ENCODE results near the gene GSC. TPM values are rescaled to one million over a fixed set of nuclear protein-coding genes. Genes with fewer than 3 reads are reported as not detected.
"Not testable (repeated sequence)": the region's sequence is repeated elsewhere in the genome, so short reads cannot be mapped to it uniquely, and the experiment has no call there.

GSC gene
- polyA plus RNA-seq (2013, experiment 1 of 2), result 0.29 TPM
- 0.25 TPM for polyA plus RNA-seq (2013, experiment 2 of 2)

- Histone ChIP-seq H3K4me3 (ENCODE audit: extremely low read depth, insufficient read depth, low read length, poor library complexity, severe bottlenecking) (peak within 1 kb of the TSS; percentile 29), H3K27ac (ENCODE audit: low read depth, low read length, severe bottlenecking) (no peak within 1 kb of the TSS), H3K9me3 (ENCODE audit: control insufficient read depth, low read length) (no peaks in the 10 kb centered on the region), H3K36me3 (ENCODE audit: control insufficient read depth, insufficient read depth, low read length) (no peaks in the 10 kb centered on the region), H3K4me1 (ENCODE audit: control insufficient read depth, insufficient read depth, low read length, poor library complexity, severe bottlenecking) (peaks cover 10% of the 10 kb centered on the region)
- WGBS, 2 experiments (ENCODE audit: insufficient coverage in 2 of 2), result 0 to 1% methylated on average over 59 to 72 of the region's 96 CpGs
These were observed at the start of gene GSC for GRCh38 chr14:94769391-94770250. TSS of gene GSC (minus strand) at chr14:94770113. CDS start at chr14:94770015, 98 bp downstream.

DNA sequence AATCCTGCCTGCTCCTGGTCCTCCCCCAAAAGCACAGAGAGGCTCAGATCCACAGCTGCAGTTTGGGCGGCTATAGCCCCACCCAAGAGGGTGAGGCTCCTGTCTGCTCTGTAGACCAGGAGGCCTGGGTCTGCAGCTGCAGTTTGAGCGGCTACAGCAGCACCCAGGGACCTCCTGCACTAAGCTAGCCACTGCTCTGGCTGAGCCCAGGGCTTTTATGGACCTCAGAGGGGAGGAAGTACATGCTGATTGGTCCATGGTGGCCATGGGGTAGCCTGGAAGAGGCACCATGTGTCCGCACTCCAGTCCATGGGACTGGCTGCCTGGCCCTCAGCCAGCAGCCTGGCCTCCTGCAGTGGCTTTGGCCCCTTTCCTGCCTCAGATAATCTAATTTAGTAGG lies 49.6 kb upstream of the GSC start:
- WGBS, 2 experiments (ENCODE audit: insufficient coverage in 2 of 2), result 70 to 77% methylated on average over 3 of the region's 3 CpGs
- H3K27ac ChIP-seq (ENCODE audit: low read depth, low read length, severe bottlenecking), result no peak overlapping the region
- peaks cover 8% of the 10 kb centered on the region for H3K9me3 ChIP-seq (ENCODE audit: control insufficient read depth, low read length)
- no peaks in the 10 kb centered on the region for H3K36me3 ChIP-seq (ENCODE audit: control insufficient read depth, insufficient read depth, low read length)
- no peak overlapping the region for H3K4me3 ChIP-seq (ENCODE audit: extremely low read depth, insufficient read depth, low read length, poor library complexity, severe bottlenecking)
- H3K4me1 ChIP-seq (ENCODE audit: control insufficient read depth, insufficient read depth, low read length, poor library complexity, severe bottlenecking), result peaks cover 7% of the 10 kb centered on the region

- Histone ChIP-seq H3K9me3 (ENCODE audit: control insufficient read depth, low read length) (peaks cover 5% of the 10 kb centered on the region), H3K27ac (ENCODE audit: low read depth, low read length, severe bottlenecking) (no peak overlapping the region), H3K36me3 (ENCODE audit: control insufficient read depth, insufficient read depth, low read length) (no peaks in the 10 kb centered on the region), H3K4me1 (ENCODE audit: control insufficient read depth, insufficient read depth, low read length, poor library complexity, severe bottlenecking) (no peaks in the 10 kb centered on the region), H3K4me3 (ENCODE audit: extremely low read depth, insufficient read depth, low read length, poor library complexity, severe bottlenecking) (no peak overlapping the region)
- 56 to 60% methylated on average over 1 to 5 of the region's 6 CpGs for WGBS, 2 experiments (ENCODE audit: insufficient coverage in 2 of 2)
These were observed 46.2 kb upstream of the GSC start for GRCh38 chr14:94816113-94816512.

- Histone ChIP-seq H3K36me3 (ENCODE audit: control insufficient read depth, insufficient read depth, low read length) (no peaks in the 10 kb centered on the region), H3K4me1 (ENCODE audit: control insufficient read depth, insufficient read depth, low read length, poor library complexity, severe bottlenecking) (no peaks in the 10 kb centered on the region), H3K27ac (ENCODE audit: low read depth, low read length, severe bottlenecking) (no peak overlapping the region), H3K4me3 (ENCODE audit: extremely low read depth, insufficient read depth, low read length, poor library complexity, severe bottlenecking) (no peak overlapping the region), H3K9me3 (ENCODE audit: control insufficient read depth, low read length) (no peaks in the 10 kb centered on the region)
- 72 to 93% methylated on average over 3 to 5 of the region's 5 CpGs for WGBS, 2 experiments (ENCODE audit: insufficient coverage in 2 of 2)
These were observed 35.9 kb upstream of the GSC start for GRCh38 chr14:94805680-94806288.

DNA sequence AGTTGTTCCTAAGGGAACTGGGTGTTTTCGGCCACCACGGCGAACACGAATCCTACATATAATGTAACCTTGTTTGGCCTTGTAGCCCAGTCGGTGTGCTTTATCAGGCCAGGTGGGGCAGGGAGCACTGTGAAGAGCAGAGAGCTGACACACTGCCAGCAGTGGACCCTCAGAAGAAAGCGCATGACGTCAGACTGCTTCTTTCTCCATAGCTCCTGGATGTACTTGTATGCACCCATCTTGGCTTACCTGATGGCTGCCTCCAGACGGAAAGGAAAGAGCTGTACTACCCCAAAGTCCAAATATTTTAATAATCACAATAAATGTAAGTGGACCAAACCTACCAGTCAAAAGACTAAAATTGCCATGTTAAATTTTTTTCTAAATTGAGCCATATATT lies 31.3 kb upstream of the GSC start:
- no peaks in the 10 kb centered on the region for H3K36me3 ChIP-seq (ENCODE audit: control insufficient read depth, insufficient read depth, low read length)
- no peak overlapping the region for H3K27ac ChIP-seq (ENCODE audit: low read depth, low read length, severe bottlenecking)
- 92 to 96% methylated on average over 4 to 7 of the region's 8 CpGs for WGBS, 2 experiments (ENCODE audit: insufficient coverage in 2 of 2)
- no peak overlapping the region for H3K4me3 ChIP-seq (ENCODE audit: extremely low read depth, insufficient read depth, low read length, poor library complexity, severe bottlenecking)
- H3K9me3 ChIP-seq (ENCODE audit: control insufficient read depth, low read length), result no peaks in the 10 kb centered on the region
- no peaks in the 10 kb centered on the region for H3K4me1 ChIP-seq (ENCODE audit: control insufficient read depth, insufficient read depth, low read length, poor library complexity, severe bottlenecking)

DNA sequence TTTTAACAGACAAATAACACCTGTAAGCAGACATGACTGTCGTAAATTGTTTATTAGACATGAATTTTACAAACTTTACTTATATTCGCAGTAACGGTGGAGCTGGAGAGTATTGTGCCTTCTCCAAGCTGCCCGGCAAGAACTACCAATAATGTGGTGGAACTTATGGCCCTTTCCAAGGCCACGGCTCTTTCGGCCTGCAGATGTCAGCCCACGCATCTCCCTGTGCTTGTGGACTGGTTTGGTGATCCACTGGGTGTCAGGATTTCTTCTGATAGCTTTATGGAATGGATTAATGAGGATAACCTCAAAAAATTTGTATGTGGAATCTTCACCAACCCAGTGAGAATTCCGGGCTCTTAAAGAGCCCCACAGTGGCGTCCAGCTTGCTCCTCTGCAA lies 30.9 kb upstream of the GSC start:
- not testable (repeated sequence) for H3K4me1 ChIP-seq (ENCODE audit: control insufficient read depth, insufficient read depth, low read length, poor library complexity, severe bottlenecking); H3K36me3 ChIP-seq (ENCODE audit: control insufficient read depth, insufficient read depth, low read length); H3K27ac ChIP-seq (ENCODE audit: low read depth, low read length, severe bottlenecking); H3K9me3 ChIP-seq (ENCODE audit: control insufficient read depth, low read length); H3K4me3 ChIP-seq (ENCODE audit: extremely low read depth, insufficient read depth, low read length, poor library complexity, severe bottlenecking)
- WGBS, 2 experiments (ENCODE audit: insufficient coverage in 2 of 2), result 82 to 89% methylated on average over 4 to 5 of the region's 9 CpGs

- Histone ChIP-seq H3K36me3 (ENCODE audit: control insufficient read depth, insufficient read depth, low read length) (no peaks in the 10 kb centered on the region), H3K4me3 (ENCODE audit: extremely low read depth, insufficient read depth, low read length, poor library complexity, severe bottlenecking) (no peak overlapping the region)
- WGBS, 2 experiments (ENCODE audit: insufficient coverage in 2 of 2), result 80 to 96% methylated on average over 2 of the region's 2 CpGs
These were observed 28.0 kb upstream of the GSC start for GRCh38 chr14:94797887-94798286.

GRCh38 chr14:94796278-94796677 lies 26.4 kb upstream of the GSC start:
- Histone ChIP-seq H3K4me3 (ENCODE audit: extremely low read depth, insufficient read depth, low read length, poor library complexity, severe bottlenecking) (no peak overlapping the region), H3K36me3 (ENCODE audit: control insufficient read depth, insufficient read depth, low read length) (no peaks in the 10 kb centered on the region), H3K27ac (ENCODE audit: low read depth, low read length, severe bottlenecking) (no peak overlapping the region), H3K9me3 (ENCODE audit: control insufficient read depth, low read length) (no peaks in the 10 kb centered on the region), H3K4me1 (ENCODE audit: control insufficient read depth, insufficient read depth, low read length, poor library complexity, severe bottlenecking) (peaks cover 10% of the 10 kb centered on the region)

More at GRCh38 chr14:94797887-94798286, 28.0 kb upstream of the GSC start:
- Histone ChIP-seq H3K27ac (ENCODE audit: low read depth, low read length, severe bottlenecking) (no peak overlapping the region), H3K4me1 (ENCODE audit: control insufficient read depth, insufficient read depth, low read length, poor library complexity, severe bottlenecking) (peaks cover 10% of the 10 kb centered on the region), H3K9me3 (ENCODE audit: control insufficient read depth, low read length) (no peaks in the 10 kb centered on the region)

DNA sequence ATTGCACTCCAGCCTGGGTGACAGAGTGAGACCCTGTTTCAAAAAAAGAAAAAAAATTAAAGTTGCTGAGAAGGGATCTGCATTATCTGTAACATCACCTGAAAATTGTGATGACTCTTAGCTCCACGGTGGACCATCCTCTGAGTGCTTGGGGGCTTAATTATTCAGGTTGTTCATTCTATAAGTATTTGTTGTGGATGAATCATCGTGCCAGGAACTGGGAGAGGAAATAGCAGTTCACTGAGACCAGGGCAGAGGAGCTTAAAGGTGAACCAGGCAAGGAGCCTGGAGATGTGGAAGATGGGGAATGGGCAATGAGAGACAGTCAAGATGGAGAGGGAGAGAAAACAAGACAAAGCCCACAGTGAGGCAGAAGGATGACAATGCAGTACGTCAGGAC lies 25.5 kb upstream of the GSC start:
- Histone ChIP-seq H3K36me3 (ENCODE audit: control insufficient read depth, insufficient read depth, low read length) (no peaks in the 10 kb centered on the region), H3K27ac (ENCODE audit: low read depth, low read length, severe bottlenecking) (no peak overlapping the region), H3K4me3 (ENCODE audit: extremely low read depth, insufficient read depth, low read length, poor library complexity, severe bottlenecking) (no peak overlapping the region), H3K4me1 (ENCODE audit: control insufficient read depth, insufficient read depth, low read length, poor library complexity, severe bottlenecking) (peaks cover 10% of the 10 kb centered on the region), H3K9me3 (ENCODE audit: control insufficient read depth, low read length) (no peaks in the 10 kb centered on the region)
- WGBS, 2 experiments (ENCODE audit: insufficient coverage in 2 of 2), result 75 to 80% methylated on average over 3 of the region's 3 CpGs

- H3K27ac ChIP-seq (ENCODE audit: low read depth, low read length, severe bottlenecking), result no peak overlapping the region
- H3K4me3 ChIP-seq (ENCODE audit: extremely low read depth, insufficient read depth, low read length, poor library complexity, severe bottlenecking), result no peak overlapping the region
- H3K4me1 ChIP-seq (ENCODE audit: control insufficient read depth, insufficient read depth, low read length, poor library complexity, severe bottlenecking), result peaks cover 10% of the 10 kb centered on the region
- no peaks in the 10 kb centered on the region for H3K36me3 ChIP-seq (ENCODE audit: control insufficient read depth, insufficient read depth, low read length)
- WGBS, 2 experiments (ENCODE audit: insufficient coverage in 2 of 2), result 100% methylated on average over 4 of the region's 7 CpGs; no CpG with 5 or more reads in 1 of the 2 experiments
- H3K9me3 ChIP-seq (ENCODE audit: control insufficient read depth, low read length), result no peaks in the 10 kb centered on the region
These were observed 24.0 kb upstream of the GSC start for GRCh38 chr14:94793901-94794300.

DNA sequence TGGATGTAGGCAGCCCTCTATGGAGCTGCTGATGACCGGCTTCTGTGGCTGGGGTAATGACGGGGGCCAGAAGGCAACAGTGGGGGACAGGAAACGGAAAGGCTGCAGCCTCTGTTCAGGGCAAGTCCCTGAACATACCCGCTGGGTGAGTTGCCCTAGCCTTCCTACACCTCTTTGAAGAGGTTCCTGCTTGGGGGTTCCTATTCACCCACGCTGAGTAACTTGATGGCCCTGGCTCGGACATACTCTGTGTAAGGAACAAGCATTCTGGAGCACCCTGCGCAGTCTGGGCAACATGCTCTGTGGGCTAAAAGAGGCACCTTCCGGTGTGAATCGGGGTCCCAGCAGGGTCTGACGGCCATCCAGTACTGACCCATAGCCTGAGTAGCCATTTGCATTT lies 17.7 kb upstream of the GSC start:
- Histone ChIP-seq H3K27ac (ENCODE audit: low read depth, low read length, severe bottlenecking) (no peak overlapping the region), H3K4me3 (ENCODE audit: extremely low read depth, insufficient read depth, low read length, poor library complexity, severe bottlenecking) (no peak overlapping the region), H3K9me3 (ENCODE audit: control insufficient read depth, low read length) (no peaks in the 10 kb centered on the region), H3K4me1 (ENCODE audit: control insufficient read depth, insufficient read depth, low read length, poor library complexity, severe bottlenecking) (no peaks in the 10 kb centered on the region), H3K36me3 (ENCODE audit: control insufficient read depth, insufficient read depth, low read length) (no peaks in the 10 kb centered on the region)
- WGBS, 2 experiments (ENCODE audit: insufficient coverage in 2 of 2), result 81 to 93% methylated on average over 9 to 10 of the region's 10 CpGs
